GM21737 (cell line): Measurements from ENCODE around the gene ROCK1.
"Not testable (repeated sequence)": the region's sequence is repeated elsewhere in the genome, so short reads cannot be mapped to it uniquely, and the experiment has no call there.

ENCODE experiments used
- ATAC-seq: cut with Tn5 transposase; IDR thresholded peaks from one replicate; pipeline ENCODE4 v1.9.1; 2021; ENCODE audit warnings: mild to moderate bottlenecking, moderate library complexity; ENCODE audit not compliant: unreplicated experiment

The ROCK1 gene

DNA sequence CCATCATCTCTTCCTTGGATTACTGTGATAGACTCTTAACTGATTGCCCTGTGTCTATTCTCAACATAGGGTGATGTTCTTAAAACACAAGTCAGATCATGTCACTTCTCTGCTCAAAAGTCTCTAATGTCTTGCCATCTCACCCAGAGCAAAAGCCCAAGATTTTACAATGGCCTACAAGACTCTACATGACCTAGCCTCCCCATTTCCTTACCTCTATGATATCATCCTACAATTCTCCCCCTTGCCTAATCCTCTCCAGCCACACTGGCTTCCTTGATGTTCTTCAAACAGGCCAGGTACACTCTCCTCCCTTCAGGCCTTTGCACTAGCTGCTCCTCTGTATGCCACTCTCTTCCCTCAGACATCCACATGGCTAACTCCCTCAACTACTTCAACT lies 55.1 kb downstream of the ROCK1 start:
- ATAC-seq, result no peak

DNA sequence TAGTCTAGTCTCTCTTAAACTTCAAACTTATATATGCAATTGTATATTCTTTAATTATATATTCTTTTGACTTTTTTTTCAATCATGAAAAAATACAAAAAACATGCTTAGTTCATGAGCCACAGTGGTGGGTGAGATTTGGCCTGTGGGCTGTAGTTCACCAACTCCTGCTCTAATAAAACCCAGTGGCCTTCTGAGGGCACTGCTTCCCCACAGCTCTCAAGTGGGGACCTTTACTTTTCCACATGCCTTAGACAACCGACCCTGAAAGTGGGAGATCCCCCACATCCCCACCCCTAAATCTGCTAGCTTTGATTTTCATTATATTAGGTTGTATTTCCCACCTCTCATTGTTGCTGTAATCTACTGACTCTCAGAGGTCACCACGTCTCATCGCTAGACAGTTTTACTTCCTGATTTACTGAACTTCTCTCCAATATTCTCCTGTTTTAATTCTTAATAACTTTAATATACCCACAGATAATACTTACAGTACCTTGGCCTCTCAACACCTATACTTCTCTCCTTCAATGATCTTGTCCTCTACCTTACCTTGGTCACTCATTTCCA lies 57.3 kb downstream of the ROCK1 start:
- ATAC-seq, result no peak

DNA sequence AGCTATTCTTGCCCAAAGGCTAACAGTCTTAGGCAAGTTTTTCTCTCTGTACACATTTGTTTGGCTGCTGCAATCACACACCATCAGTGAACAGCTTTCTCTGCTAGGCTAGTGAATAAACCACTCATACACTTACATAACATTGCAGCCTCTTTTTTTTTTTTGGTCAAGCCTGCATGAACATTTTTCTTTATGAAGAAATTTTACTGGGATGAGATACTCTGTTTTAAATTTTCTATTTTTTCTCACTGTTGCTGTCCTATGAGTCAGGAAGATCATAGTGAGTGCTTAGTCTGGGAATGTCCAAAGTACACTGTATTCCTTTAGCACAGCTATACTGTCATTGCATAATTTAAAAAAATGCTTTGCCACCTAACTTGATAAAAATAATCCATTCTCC lies 58.5 kb downstream of the ROCK1 start:
- no peak for ATAC-seq

DNA sequence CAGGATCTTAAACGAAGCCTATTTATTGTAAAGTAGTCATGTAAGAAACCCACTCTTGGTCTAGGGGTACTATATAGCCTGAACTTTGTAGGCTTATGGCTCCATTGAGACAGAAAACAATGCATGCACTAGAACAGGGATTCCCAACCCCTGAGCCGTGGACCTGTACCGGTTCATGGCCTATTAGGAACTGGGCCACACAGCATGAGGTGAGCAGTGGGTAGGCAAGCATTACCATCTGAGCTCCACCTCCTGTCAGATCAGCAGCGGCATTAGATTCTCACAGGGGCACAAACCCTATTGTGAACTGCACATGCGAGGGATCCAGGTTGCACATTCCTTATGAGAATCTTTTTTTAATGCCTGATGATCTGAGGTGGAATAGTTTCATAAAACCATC lies 59.2 kb downstream of the ROCK1 start:
- no peak for ATAC-seq

DNA sequence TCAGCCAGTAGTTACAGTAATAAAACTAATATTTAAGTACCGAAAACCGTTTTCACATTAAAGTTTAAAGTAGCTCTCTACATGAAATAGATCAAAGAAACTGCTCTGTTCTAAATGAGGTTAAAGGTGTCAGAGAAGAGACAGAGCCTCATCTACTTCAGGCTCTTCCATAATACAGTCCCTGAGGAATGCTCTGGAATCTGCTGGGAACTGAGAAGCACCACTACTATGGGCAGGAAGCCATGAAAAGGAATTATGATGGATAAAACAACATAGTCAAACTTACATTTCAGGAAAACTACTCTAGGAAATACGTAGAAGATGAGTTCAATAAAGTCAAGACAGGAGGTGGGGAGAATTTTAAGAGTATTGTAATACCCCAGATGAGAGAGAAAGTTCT lies 60.0 kb downstream of the ROCK1 start:
- no peak for ATAC-seq

DNA sequence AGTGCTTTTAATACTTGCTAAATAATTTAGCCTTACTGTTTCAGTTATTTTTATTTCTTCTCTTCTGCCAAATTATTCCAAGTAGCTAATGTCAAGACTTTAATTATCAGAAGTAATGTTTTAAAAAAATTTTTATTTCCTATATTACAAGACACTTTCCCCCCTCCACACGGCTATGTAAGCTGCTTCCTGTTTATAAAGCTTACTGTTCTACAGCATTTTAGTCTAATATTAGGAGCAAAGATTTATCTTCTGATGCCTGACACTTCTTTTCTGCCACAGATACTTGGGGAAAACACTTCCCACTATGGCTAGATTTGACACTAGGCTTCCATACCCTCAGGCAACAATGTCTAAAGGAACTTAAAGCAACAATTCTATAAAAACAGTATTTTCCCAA lies 62.3 kb downstream of the ROCK1 start:
- ATAC-seq, result no peak

DNA sequence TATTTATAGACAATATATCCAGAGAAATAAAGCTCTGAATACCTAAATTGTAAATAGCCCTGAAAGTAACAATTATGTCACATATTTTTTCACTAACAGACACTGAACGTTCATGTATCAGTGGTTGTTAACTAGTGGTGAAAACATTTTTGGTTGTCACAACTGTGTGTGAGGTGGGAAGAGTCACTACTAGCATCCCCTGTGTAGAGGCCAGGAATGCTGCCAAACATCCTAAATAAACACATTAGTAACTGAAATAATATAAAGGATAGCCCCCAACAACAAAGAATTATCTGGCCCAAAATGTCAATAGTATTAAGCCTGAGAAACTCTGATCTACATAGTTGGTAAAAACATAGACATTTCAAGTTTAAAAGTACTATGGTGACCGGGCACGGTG lies 64.5 kb downstream of the ROCK1 start:
- ATAC-seq, result no peak

DNA sequence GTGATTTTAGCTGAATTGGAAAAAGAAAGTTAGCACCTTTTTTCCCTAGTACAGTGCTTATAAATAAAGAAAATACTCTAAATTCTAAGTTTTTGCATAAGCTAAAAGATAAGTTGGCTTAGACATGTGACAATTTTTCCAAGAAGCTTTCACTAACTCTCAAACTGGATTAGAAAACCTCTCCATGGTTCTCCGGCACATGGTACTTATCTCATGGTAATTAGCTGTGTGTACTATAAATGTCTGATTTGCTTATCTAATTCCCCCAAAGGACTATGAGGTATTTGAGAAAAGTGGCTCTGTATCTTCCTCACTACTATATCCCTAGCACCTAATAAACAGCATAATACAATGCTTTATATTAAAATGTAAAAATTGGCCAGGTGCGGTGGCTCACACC lies 71.1 kb downstream of the ROCK1 start:
- ATAC-seq, result no peak

DNA sequence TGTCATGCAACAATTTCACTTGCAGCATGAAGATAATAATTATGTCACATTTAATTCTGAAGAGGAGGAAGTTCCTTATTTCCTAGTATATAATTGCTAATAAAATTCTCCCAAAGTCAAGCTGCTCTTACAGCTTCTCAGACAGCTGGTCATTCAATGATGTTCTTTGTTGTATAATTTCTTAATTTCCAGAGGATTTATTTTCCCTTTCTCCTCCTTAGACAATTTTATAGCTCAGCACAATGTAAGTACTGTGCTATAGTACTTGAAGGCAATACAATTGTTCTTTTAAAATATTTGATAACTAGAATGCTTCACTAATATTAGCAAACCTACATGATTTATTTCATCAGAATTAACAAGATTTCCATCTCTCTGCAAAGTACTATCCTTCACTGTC lies 73.4 kb downstream of the ROCK1 start:
- no peak for ATAC-seq

DNA sequence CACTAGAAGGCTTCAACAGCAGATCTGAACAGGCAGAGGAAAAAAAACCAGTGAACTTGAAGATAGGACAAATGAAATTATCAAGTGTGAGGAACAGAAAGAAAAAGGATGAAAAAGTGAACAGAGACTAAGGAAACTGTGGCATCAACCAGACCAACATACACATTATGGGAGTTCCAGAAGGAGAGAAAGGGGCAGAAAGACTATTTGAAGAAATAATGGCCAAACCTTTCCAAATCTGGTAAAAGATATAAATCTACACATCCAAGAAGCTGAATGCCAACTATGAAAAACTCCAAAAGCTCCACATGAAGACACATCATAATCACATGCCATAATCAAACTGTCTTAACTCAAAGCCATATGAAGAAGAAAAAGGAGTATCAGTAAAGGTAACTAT lies 79.8 kb downstream of the ROCK1 start:
- ATAC-seq, result no peak

DNA sequence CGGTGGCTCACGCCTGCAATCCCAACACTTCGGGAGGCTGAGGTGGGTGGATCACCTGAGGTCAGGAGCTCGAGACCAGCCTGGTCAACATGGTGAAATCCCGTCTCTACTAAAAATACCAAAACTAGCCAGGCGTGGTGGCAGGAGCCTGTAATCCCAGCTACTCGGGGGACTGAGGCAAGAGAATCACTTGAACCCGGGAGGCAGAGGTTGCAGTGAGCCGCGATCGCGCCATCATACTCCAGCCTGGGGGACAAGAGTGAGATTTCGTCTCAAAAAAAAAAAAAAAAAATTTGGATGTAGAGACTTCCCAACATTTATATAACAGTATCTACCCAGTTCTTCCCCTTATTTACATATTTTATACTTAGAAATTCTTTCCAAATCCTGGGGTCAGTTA lies 93.4 kb downstream of the ROCK1 start:
- not testable (repeated sequence) for ATAC-seq

DNA sequence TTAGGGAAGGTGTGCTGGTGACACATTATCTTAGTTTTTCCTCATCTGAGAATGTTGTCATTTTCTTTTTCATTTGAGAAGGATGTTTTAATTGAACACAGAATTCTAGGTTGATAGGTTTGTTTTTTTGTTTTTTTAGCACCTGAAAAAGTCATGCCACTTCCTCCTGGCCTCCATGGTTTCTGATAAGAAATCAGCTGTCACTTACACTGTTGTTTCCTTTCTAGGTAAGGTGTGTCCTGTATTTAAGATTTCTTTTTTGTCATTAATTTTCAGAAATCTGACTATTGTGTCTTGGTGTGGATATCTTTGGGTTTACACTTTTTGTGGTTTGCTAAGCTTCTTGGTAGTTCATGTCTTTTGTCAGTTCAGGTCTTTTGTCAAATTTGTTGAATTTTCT lies 99.3 kb downstream of the ROCK1 start:
- no peak for ATAC-seq

DNA sequence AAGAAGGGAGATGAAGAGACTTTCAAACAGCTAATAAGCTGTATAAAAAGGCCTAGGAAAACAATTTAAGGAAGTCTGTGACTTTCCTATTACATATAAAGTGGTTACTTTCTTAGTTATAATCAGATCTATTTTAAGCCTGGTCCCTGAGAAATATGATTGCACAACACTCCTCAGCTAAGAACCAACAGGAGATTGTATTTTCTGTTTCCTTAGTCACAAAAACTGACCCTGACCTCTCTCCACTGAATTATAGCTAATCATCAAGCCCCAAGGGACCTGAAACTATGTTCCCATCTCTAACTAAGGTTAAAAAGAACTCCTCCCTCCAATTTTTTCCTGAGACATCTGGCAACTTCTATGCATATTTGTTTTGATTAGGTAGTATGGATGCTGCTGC lies 106.9 kb downstream of the ROCK1 start:
- ATAC-seq, result no peak

DNA sequence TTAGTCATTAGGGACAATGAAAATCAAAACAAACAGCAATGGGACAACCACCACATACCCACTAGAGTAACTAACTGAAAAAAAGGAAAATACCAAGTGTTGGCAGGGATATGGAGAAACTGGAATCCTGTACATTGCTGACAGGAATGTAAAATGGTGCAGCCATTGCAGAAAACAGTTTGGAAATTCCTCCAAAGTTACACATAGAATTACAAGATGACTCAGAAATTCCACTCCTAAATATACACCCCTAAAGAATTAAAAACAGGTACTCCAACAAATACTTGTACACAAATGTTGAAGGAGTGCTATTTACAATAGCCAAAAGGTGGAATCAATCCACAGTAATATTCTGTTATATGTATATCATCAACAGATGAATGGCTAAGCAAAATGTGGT lies 110.9 kb downstream of the ROCK1 start:
- no peak for ATAC-seq

DNA sequence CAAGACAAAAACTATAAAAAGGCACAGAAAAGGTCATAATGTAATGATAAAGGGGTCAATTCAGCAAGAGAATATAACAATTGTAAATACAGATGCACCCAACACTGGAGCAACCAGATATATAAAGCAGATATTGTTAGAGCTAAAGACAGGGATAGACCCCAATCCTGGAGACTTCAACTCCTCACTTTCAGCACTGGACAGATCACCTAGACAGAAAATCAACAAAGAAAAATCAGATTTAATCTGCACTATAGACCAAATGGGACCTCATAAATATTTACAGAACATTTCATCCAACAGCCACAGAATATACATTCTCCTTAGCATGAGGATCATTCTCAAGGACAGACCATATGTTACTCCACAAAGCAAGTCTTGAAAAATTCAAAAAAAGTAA lies 114.2 kb downstream of the ROCK1 start:
- no peak for ATAC-seq

DNA sequence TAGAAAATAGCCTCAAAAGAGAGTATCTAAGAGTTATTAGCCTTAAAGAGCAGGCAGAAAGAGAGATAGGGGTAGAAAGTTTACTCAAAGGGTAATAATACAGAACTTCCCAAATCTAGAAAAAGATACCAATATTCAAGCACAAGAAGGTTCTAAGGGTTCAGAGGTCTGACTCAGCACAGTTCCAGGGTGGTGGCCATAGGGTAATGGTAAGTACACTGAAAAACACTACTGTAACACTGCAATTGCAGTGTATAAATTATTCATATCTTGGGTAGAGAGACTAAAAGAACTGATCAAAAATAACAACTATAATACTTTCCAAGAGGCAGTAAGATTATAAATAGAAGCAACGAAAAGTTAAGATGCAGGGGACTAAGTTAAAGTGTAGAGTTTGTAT lies 115.2 kb downstream of the ROCK1 start:
- no peak for ATAC-seq

DNA sequence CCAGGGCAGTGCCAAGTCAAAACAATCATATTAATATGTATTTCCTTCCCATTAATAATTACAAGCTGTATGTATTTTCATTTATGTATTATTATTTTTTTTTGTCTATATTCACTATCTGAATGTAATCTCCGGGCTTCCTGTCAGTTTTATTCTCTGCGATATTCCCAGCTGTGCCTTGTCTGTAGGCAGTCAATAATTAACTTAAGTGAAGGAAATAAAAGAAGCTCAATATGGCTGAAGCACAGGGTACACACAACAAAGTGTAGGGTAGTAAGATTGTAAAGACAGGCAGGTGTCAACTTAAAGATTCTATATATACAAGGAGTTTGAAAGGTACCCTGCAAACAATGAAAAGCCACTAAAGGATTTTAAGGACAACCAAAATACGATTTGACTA lies 122.9 kb downstream of the ROCK1 start:
- ATAC-seq, result no peak

DNA sequence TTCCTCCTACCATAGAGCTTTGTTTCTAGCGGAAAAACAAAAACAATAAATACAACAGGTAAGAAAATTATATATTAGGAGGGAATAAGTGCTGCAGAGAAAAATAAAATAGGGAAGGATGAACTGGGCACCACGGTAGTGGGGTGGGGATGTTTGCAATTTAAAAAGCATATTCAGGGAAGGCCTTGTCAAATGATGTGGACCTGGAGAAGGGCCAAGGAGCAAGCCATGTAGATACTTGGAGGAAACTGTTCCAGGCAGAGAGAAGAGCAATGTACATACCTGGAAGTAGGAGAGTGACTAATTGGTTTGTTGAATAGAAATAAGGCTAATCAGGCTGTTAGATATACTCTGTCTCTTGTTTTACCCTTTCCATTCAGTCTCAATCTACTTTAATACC lies 136.5 kb downstream of the ROCK1 start:
- ATAC-seq, result no peak

DNA sequence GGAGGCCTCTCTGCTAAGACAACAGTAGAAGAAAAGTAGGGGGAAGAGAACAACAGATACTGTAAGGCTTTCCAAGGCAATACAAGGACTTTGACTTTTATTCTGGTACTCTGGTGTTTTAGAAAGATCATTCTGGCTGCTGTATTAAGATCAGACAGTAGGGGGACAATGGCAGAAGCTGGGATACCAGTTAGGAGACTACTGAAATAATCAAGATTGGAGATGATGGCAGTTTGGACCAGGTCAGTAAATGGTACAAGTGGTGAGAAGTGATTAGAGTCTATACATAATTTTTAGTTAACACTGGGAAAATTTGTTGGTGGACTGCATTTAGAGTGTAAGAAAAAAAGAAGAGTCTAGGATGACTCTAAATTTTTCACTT lies 139.7 kb downstream of the ROCK1 start:
- ATAC-seq, result no peak

DNA sequence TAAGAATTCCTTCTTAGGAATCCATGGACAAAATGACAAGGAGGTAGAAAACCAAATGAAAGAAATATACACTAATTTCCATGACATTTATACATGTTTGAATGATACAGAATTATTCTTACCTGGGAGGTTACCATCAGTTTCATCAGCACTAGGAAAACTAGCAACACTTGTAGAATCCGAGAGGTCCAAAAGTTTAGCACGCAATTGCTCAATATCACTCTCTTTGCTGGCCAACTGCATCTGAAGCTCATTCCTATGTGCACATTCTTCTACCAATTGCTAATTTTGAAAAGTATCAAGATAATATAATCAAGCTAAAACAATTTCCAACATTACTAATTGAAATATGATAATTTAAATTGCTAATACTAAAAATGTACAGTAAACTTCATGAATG lies 144.8 kb downstream of the ROCK1 start:
- ATAC-seq, result no peak

DNA sequence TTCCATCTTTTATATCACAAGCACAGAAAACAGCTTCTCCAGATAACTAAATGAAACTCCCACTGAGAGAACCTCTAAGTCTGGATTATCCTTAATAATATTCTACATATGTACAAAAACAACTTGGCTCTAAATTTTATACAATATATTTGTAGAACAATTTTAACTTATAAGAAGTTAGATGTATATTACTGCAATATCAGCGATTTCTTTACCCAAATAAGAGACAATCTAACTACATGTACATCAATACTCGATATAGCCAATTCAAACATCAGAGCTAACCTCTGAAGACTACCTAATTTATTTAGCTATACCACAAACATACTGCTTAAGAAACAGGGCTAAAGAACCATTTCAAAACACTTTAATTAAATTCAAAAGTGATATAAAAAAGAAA lies 148.6 kb downstream of the ROCK1 start:
- no peak for ATAC-seq

DNA sequence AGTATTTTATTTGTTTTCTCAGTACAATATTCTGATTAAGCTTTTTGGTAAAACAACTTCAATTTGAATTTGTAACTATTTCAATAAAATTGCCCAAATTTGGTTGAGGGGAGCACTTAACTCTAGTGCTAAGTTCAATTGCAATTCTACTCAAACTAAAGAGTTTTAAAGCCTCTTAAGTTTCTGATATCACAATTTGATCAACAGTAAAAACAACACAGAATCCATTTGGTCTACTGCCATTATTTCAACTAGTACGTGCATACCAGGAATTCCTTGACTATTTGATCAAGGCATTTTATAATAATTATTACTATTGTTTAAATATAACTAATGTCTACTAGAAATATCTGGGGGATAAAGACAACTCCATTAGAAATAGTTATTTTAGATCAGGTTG lies 150.9 kb downstream of the ROCK1 start:
- no peak for ATAC-seq

DNA sequence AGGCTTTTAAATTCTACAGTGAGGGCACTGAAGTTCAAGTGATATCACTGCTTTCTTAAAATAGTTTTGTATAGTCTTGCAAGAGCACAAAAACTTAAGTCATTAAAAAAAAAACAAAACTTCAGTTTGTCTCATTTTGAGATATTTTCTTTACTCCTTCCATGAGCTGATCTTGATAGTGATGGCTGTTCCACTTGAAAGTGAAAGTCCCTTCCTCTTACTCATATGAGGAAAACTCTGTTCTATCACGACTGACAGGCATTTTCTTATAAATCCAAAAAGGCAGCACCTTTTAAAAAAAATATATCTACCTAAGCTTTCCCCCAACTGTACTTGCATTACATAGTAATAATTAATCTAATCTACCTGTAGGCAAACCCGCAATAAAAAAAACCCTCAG lies 160.8 kb downstream of the ROCK1 start:
- not testable (repeated sequence) for ATAC-seq
